Esophagus squamous epithelium (tissue), 5 donors: ENCODE data around the gene PTDSS2. TPM values are rescaled to one million over a fixed set of nuclear protein-coding genes. Genes with fewer than 3 reads are reported as not detected.

Source experiments
- DNase-seq: peaks from one replicate; lab custom pipeline; 2025; lab: John Stamatoyannopoulos, UW
- H3K27ac ChIP-seq, 4 donors: fragments of 200-600 bp; sonication (generic); one replicate each; pipeline ENCODE4 v1.5.1; 2016 to 2019; ENCODE audit warnings: mild to moderate bottlenecking in 1 of 4
- H3K27me3 ChIP-seq, 4 donors: fragments of 200-600 bp; sonication (generic); 1 replicate in 3 of 4; 2 replicates in 1 of 4; pipeline versions ENCODE4 v1.5.1 to v1.6.0; 2017 to 2021; ENCODE audit warnings: antibody characterized with exemption in 1 of 4
- H3K36me3 ChIP-seq, 3 donors: fragments of 200-600 bp; sonication (generic); one replicate each; pipeline ENCODE4 v1.5.1; 2016 to 2019
- H3K4me1 ChIP-seq, 3 donors: fragments of 200-600 bp; sonication (generic); one replicate each; pipeline ENCODE4 v1.5.1; 2017 to 2019
- H3K4me3 ChIP-seq, 4 donors: fragments of 200-600 bp; sonication (generic); 1 replicate in 3 of 4; 2 replicates in 1 of 4; pipeline ENCODE4 v1.5.1; 2016 to 2019; ENCODE audit warnings: mild to moderate bottlenecking in 2 of 4, moderate library complexity in 1 of 4
- H3K9me3 ChIP-seq, 3 donors: fragments of 200-600 bp; sonication (generic); one replicate each; pipeline ENCODE4 v1.5.1; 2016 to 2019
- POLR2A ChIP-seq, 4 donors: fragments of 450-650 bp; IDR thresholded peaks; one replicate each; pipeline ENCODE4 v1.6.1; 2017; ENCODE audit warnings: antibody characterized with exemption in 4 of 4, mild to moderate bottlenecking in 4 of 4, moderate library complexity in 3 of 4
- WGBS, 2 donors: methylation state at CpG; one replicate each; pipeline ENCODE4 v1.1.5; 2018; 5-methylcytosine and 5-hydroxymethylcytosine counted together
- intact Hi-C: fragments of 100-400 bp; cut with DNase I; formaldehyde crosslinking; loops from one replicate; pipeline ENCODE4 v1.15.0; 2022
- total RNA-seq, 4 donors: library from RNA; depleted of rRNA; stranded (reverse); fragments of >200 nt; gene quantifications; one replicate each; pipeline ENCODE4 v1.1.0, GENCODE V29; 2016
- TF ChIP-seq, protein P1 (sequence below), 6 experiments: fragments of 450-650 bp in 4 of 6; fragments of 200-600 bp in 2 of 6; sonication (generic) in 2 of 6; IDR thresholded peaks; one replicate each; pipeline ENCODE4 v1.5.1; 2016 to 2019; ENCODE audit warnings: antibody characterized with exemption in 6 of 6, mild to moderate bottlenecking in 4 of 6, moderate library complexity in 4 of 6
- donor health status: DM: yes; HTN: yes; CAD: no.

PTDSS2 gene
- total RNA-seq, 4 donors from 2014 or later, result 15.8 to 34.3 (median 22.8) TPM

DNA sequence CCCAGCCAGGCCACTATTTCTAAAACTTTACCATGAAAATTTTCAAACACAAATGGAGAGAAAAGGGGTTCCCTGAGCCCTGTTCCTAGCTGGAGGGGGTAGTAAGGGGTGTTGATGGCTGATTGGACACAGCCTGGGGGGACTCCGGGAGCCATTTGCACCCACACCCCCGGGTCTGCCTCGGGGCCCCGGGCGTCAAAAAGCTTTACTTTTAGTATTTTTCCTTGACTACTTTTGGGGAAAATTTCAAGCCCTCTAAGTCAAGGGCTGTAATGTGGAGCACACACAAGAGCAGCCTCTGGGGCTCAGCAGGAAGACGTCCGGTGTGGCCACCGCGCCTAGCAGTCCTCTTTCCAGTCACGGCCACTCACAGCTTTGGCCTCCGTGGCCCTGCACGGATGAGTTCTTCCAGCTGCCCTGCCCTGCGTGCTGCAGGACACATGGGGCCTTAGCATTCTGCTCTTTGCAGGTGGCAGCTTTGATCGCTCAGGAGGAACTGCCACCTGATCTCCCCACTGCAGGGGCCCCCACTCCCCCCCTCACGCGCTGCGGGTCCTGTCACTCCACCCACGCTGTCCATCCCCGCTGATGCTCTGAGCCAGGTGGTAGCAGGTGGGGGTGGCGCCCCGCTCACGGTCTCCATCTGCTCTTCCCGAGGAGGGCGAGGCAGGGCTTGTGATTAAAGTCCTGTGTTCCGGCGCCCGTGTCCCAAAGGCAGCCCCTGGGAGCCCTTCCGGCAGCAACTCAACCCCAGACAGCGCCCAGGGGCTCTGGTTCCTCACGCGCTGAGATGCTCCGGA is 42.5 kb downstream of the PTDSS2 start:
- H3K36me3 ChIP-seq, result peaks cover 21 to 92% (median 41%) of the 10 kb centered on the region in 3 donors
- H3K4me3 ChIP-seq, result no peak overlapping the region
- no peak for TF ChIP-seq POLR2A (IDR thresholded peaks at IDR 0.05)
- TF ChIP-seq, protein P1, sequence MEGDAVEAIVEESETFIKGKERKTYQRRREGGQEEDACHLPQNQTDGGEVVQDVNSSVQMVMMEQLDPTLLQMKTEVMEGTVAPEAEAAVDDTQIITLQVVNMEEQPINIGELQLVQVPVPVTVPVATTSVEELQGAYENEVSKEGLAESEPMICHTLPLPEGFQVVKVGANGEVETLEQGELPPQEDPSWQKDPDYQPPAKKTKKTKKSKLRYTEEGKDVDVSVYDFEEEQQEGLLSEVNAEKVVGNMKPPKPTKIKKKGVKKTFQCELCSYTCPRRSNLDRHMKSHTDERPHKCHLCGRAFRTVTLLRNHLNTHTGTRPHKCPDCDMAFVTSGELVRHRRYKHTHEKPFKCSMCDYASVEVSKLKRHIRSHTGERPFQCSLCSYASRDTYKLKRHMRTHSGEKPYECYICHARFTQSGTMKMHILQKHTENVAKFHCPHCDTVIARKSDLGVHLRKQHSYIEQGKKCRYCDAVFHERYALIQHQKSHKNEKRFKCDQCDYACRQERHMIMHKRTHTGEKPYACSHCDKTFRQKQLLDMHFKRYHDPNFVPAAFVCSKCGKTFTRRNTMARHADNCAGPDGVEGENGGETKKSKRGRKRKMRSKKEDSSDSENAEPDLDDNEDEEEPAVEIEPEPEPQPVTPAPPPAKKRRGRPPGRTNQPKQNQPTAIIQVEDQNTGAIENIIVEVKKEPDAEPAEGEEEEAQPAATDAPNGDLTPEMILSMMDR (IDR thresholded peaks at IDR 0.05), result no peak
- no peak overlapping the region for H3K27ac ChIP-seq
- no peaks in the 10 kb centered on the region for H3K4me1 ChIP-seq
- WGBS, 2 donors, result 83 to 84% methylated on average over 16 to 18 of the region's 32 CpGs
- no peaks in the 10 kb centered on the region for H3K9me3 ChIP-seq
- intact Hi-C loops, result no loop called here
- DNase-seq, result no peak
- no peaks in the 10 kb centered on the region for H3K27me3 ChIP-seq

DNA sequence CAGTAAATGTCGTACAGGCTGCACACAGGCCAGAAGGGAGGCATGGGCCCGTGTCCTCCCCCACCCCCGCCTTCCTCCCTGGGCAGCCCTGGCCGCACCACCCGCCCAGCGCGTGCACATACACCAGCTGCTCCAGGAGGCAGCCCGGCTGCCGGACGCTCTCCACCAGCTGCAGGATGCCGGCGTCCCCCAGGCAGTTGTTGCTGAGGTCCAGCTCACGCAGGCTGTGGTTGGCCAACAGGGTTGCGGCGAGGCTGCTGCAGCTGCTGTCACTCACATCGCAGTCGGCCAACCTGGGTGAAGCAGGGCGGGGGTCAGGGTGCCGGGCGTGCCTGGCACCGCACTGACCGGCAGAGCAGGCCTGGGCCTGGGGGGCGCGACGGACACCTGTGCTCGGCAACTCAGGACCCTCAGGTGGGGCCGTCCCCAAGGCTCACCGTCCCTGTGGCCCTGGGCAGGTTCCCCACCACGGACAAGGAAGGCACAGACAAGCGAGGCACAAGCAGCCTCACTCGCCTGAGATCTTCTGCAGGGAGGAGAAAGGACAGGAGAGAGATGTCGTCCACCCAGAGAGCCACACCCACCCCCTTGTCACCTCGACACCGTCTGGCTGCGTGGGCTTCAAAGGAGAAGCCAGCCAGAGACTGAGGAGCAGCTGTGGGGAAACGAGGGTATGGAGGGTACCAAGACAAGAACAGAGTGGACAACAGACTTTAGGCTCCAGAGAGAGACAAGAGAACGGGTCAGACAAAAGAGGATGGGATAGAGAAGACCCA is 44.9 kb downstream of the PTDSS2 start:
- H3K9me3 ChIP-seq, result no peaks in the 10 kb centered on the region
- TF ChIP-seq, protein P1 (IDR thresholded peaks at IDR 0.05), result no peak
- H3K4me1 ChIP-seq, result no peaks in the 10 kb centered on the region
- H3K36me3 ChIP-seq, result peaks cover 44 to 92% (median 64%) of the 10 kb centered on the region in 3 donors
- H3K27me3 ChIP-seq, result no peaks in the 10 kb centered on the region
- intact Hi-C loops, result loop anchor here (5.0 kb wide), 1 partner anchor 33 kb away; no protein-coding TSS in a partner anchor
- DNase-seq, result no peak
- 76 to 80% methylated on average over 3 to 6 of the region's 37 CpGs for WGBS, 2 donors
- no peak overlapping the region for H3K4me3 ChIP-seq
- no peak overlapping the region for H3K27ac ChIP-seq

DNA sequence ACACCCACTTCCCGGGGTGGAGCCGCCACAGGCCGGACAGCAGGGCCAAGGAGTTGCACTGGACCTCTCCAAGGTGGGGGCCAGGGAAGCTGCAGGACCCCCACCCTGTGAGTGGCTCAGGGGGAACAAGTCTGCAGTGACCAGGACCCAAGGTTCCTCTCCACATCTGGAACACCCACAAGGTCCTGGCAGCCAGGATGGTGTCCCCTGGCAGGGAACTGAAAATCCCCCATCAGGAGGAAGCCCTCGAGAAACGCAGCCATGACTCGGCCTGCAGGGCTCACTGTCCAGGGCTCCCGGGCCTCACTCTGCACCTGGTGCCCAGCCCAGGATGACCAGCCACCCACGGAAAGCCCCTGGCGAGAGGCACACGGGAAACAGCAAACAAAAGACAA is 45.5 kb downstream of the PTDSS2 start:
- WGBS, 2 donors, result 75 to 100% methylated on average over 3 to 5 of the region's 10 CpGs
- no peak overlapping the region for H3K27ac ChIP-seq
- no peak for TF ChIP-seq POLR2A (IDR thresholded peaks at IDR 0.05)
- TF ChIP-seq, protein P1 (IDR thresholded peaks at IDR 0.05), result no peak
- no peaks in the 10 kb centered on the region for H3K4me1 ChIP-seq
- no peak overlapping the region for H3K4me3 ChIP-seq
- intact Hi-C loops, result loop anchor here (5.0 kb wide), 1 partner anchor 33 kb away; no protein-coding TSS in a partner anchor
- H3K9me3 ChIP-seq, result no peaks in the 10 kb centered on the region
- H3K36me3 ChIP-seq, result peaks cover 50 to 92% (median 65%) of the 10 kb centered on the region in 3 donors
- H3K27me3 ChIP-seq, result no peaks in the 10 kb centered on the region
- DNase-seq, result no peak

DNA sequence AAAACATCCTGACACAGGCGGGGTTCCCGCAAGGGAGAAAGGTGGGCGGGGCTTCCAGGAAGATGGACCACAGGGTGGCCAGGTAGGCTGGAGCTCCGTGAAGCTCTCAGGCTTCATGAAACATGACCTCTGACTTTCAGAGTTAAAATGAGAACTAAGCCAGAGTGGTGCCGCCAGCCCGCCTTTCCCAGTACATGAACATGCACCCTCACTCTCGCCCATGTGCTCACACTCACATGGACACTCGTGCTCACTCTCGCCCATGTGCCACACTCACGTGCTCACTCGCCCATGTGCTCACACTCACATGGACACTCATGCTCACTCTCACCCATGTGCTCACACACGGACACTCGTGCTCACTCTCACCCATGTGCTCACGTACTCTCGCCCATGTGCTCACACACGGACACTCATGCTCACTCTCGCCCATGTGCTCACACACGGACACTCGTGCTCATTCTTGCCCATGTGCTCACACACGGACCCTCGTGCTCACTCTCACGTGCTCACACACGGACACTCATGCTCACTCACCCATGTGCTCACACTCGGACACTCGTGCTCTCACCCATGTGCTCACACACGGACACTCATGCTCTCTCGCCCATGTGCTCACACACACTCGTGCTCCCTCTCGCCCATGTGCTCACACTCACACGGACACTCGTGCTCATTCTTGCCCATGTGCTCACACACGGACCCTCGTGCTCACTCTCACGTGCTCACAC is 46.9 kb downstream of the PTDSS2 start:
- Histone ChIP-seq H3K27me3 (no peaks in the 10 kb centered on the region), H3K9me3 (no peaks in the 10 kb centered on the region), H3K36me3 (peaks cover 60 to 97% (median 76%) of the 10 kb centered on the region in 3 donors), H3K27ac (no peak overlapping the region), H3K4me1 (peaks cover 0 to 8% (median under 1%) of the 10 kb centered on the region in 3 donors), H3K4me3 (no peak overlapping the region)
- intact Hi-C loops, result loop anchor here (5.0 kb wide), 1 partner anchor 35 kb away; no protein-coding TSS in a partner anchor
- no peak for DNase-seq
- TF ChIP-seq POLR2A (IDR thresholded peaks at IDR 0.05), result no peak
- TF ChIP-seq, protein P1 (IDR thresholded peaks at IDR 0.05), result no peak
- WGBS, 2 donors, result 92 to 93% methylated on average over 34 of the region's 34 CpGs
